NCI-H1105 (cell line): ENCODE measurements around the gene SAP130.

Experiments
- DNase-seq: peaks from one replicate; lab custom pipeline; 2025; lab: John Stamatoyannopoulos, UW

SAP130 gene

GRCh38 chr2:127893494-127893893 lies 134.4 kb downstream of the SAP130 start:
- DNase-seq: no peak

- DNase-seq: no peak
These were observed 134.8 kb downstream of the SAP130 start for GRCh38 chr2:127893033-127893432.

- DNase-seq: no peak
These were observed 136.0 kb downstream of the SAP130 start for GRCh38 chr2:127891811-127892210.
